ENCODE data around the gene TLDC2.
"Not testable (repeated sequence)": the region's sequence is repeated elsewhere in the genome, so short reads cannot be mapped to it uniquely, and the experiment has no call there.

Gene TLDC2

DNA sequence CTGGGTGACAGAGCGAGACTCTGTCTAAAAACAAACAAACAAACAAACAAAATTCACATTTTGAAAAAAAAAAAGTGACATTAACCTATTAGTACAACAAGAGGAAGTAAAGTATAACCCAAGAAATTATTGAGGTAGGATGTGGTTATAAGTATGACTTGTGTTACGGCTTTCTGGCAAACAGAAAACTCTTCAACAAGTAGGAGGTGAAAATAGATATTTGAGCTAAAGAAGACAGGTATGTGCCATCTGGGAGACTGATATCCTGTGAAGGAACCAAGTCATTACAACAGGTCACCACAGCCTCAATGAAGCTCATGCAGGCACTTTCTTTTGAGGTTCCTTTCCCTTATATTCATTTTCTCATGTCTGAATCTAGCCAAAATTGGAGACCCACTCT, 28.8 kb downstream of the TLDC2 start:
- DNase-seq (ENCODE audit: low spot score), result no peak
- TF ChIP-seq, protein P1, sequence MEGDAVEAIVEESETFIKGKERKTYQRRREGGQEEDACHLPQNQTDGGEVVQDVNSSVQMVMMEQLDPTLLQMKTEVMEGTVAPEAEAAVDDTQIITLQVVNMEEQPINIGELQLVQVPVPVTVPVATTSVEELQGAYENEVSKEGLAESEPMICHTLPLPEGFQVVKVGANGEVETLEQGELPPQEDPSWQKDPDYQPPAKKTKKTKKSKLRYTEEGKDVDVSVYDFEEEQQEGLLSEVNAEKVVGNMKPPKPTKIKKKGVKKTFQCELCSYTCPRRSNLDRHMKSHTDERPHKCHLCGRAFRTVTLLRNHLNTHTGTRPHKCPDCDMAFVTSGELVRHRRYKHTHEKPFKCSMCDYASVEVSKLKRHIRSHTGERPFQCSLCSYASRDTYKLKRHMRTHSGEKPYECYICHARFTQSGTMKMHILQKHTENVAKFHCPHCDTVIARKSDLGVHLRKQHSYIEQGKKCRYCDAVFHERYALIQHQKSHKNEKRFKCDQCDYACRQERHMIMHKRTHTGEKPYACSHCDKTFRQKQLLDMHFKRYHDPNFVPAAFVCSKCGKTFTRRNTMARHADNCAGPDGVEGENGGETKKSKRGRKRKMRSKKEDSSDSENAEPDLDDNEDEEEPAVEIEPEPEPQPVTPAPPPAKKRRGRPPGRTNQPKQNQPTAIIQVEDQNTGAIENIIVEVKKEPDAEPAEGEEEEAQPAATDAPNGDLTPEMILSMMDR (IDR thresholded peaks at IDR 0.05; ENCODE audit: extremely low read depth, missing control alignments), result no peak

DNA sequence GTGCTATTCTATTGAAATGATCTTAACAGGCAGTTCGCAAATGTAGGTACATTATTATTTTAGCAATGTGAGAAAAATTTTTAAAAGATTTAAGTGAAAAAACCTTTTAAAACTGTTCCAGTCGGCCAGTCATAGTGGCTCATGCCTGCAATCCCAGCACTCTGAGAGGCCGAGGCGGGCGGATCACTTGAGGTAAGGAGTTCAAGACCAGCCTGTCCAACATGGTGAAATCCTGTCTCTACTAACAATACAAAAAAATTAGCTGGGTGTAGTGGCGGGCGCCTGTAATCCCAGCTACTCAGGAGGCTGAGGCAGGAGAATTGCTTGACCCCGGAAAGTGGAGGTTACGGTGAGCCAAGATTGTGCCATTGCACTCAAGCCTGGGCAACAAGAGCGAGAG, 29.6 kb downstream of the TLDC2 start:
- DNase-seq (ENCODE audit: low spot score), result not testable (repeated sequence)

DNA sequence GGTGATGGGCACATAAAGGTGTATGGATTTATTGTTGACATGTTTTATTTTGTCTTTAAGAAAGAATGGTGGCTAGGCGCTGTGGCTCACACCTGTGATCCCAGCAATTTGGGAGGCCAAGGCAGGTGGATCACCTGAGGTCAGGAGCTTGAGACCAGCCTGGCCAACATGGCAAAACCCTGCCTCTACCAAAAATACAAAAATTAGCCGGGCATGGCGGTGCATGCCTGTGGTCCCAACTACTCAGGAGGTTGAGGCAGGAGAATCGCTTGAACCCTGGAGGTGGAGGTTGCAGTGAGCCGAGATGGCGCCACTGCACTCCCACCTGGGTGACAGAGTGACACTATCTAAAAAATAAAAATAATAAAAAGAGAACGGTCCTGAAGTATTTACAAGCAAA, 30.1 kb downstream of the TLDC2 start:
- not testable (repeated sequence) for DNase-seq (ENCODE audit: low spot score)

DNA sequence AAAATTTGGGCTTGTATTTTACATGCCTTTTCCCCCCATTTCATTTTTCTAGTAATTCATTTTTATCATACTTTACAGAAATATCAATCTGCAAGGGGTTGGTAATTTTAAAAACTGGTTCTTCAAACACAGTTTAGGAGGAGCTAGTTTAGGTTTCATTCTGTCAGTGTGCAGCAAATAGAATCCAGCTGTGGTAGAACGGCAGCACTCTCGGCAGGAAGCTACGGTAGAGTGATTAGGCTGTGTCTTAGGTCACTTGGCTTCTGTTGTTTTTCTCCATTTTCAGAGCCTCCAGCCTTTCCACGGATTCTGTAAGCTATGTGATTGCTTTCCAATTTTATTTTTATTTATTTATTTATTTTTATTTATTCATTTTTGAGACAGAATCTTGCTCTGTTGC, 32.7 kb downstream of the TLDC2 start:
- TF ChIP-seq, protein P1 (IDR thresholded peaks at IDR 0.05; ENCODE audit: extremely low read depth, missing control alignments), result no peak
- peak; percentile 41 for DNase-seq (ENCODE audit: low spot score)

DNA sequence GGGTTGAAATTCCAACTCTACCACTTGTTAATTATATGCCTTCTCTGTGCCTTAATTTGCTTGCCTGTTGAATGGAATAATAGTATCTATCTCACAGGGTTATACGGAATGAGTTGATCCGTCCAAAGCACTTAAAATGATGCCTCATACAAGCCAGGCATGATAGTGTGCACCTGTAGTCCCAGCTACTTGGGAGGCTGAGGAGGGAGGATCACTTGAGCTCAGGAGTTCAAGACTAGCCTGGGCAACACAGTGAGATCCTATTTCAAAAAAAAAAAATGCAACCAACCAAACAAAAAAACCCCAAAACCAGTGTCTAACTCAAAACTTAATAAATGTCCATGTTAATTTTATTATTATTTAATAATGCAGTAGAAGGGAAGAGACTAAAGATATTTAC, 40.3 kb downstream of the TLDC2 start:
- no peak for DNase-seq (ENCODE audit: low spot score)

DNA sequence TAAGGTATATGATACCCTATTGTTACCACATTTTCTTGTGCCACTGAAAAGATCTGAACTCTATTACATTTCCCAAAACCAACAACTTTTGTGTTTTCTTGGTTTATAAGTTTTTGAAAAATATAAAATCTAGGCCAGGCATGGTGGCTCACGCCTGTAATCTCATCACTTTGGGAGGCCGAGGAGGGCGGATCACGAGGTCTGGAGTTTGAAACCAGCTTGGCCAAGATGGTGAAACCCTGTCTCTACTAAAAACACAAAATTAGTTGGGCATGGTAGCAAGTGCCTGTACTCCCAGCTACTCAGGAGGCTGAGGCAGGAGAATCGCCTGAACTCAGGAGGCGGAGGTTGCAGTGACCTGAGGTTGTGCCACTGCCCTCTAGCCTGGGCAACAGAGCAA, 41.3 kb downstream of the TLDC2 start:
- TF ChIP-seq, protein P1 (IDR thresholded peaks at IDR 0.05; ENCODE audit: extremely low read depth, missing control alignments), result no peak
- DNase-seq (ENCODE audit: low spot score), result no peak

More for the DNA sequence above, 40.3 kb downstream of the TLDC2 start:
- TF ChIP-seq, protein P1 (IDR thresholded peaks at IDR 0.05; ENCODE audit: extremely low read depth, missing control alignments), result no peak

DNA sequence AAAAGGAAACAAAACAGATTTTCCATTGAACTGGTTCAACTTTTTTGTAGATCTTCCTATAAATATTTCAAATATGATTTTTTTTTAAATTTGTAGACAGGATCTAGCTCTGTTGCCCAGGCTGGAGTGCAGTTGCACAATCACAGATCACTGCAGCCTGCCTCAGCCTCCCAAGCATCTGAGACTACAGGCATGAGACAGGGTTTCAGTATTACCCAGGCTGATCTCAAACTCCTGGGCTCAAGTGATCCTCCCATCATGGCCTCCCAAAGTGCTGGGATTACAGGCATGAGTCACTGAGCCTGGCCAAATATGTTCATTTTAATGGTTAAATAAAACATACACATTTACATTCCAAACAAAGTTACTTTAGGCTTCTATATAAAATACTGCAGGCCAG, 42.0 kb downstream of the TLDC2 start:
- DNase-seq (ENCODE audit: low spot score), result no peak
- TF ChIP-seq, protein P1 (IDR thresholded peaks at IDR 0.05; ENCODE audit: extremely low read depth, missing control alignments), result no peak

DNA sequence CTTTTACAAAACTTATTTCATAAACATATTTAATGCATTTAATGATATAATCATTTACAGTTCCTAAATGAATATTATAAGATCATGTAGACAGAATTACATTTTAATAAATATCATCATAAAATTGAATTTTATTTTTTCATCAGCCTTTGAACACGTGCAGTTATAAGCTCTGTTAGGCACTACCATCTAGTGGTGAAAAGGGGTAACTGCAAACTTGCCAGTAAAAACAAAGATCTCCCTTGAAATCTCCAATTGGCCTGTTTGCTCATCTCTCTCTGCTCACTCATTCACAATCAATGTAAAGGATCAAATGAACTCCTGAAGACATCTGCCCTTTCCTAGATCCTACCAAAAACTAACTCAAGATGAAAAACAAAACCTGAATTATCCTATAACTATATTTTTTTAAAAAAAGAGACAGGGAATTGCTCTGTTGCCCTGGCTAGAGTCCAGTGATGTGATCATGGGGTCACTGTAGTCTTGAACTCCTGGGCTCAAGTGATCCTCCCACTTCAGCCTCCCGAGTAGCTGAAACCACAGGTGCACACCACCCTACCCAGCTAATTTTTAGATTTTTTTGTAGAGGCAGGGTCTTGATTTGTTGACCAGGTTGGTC, 43.9 kb downstream of the TLDC2 start:
- peak; percentile 60 for DNase-seq (ENCODE audit: low spot score)
- TF ChIP-seq, protein P1 (IDR thresholded peaks at IDR 0.05; ENCODE audit: extremely low read depth, missing control alignments), result peak; percentile 78
